Activated T-cell treated with anti-CD3 and anti-CD28 coated beads for 4 hours (primary cell): ENCODE data around the gene DMAC2.
"Not testable (repeated sequence)": the region's sequence is repeated elsewhere in the genome, so short reads cannot be mapped to it uniquely, and the experiment has no call there.

Source experiments
- DNase-seq: peaks from one replicate; pipeline ENCODE4 v3.0.0-alpha.2; 2020

Gene DMAC2

DNA sequence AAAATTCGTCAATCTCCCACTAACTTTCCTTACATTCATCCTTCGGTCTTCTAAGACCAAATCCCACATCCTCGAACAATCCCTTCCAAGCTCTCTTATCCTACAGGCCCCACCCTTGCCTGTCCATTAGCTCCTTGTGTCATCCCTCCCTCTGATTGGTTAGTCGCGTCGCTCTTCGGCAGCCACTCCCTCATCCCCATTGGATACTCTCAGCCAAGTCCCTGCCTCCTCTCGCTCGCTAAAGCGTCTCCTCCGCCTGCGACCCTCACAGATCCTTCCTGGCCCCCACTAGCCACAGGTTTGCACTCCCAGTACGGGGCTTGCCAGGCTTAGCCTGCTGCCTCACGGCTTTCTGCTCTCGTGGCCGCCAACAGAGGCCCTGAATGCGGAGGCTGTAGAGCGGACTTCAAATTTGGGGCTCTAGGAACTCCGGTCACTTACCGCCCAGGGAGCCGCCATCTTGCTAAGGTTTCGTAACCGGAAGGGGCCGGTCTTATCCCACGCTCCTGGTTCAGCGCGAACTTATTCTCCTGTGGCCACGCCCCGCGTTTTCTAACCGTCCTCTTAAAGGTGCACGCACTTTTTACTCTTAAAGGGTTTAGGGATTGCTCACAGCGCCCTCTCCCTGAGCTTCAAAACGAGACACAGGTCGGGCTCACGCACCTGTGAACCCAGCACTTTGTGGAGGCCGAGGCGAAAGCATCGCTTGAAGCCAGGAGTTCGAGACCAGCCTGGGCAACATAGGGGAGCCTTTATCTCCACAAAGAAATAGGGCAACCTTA, at the start of gene DMAC2:
DMAC2 (minus strand) TSS at position 472 of the 782 bp plus-strand sequence; CDS start at position 459, 13 bp downstream.
- DNase-seq = peak; percentile 93

DNA sequence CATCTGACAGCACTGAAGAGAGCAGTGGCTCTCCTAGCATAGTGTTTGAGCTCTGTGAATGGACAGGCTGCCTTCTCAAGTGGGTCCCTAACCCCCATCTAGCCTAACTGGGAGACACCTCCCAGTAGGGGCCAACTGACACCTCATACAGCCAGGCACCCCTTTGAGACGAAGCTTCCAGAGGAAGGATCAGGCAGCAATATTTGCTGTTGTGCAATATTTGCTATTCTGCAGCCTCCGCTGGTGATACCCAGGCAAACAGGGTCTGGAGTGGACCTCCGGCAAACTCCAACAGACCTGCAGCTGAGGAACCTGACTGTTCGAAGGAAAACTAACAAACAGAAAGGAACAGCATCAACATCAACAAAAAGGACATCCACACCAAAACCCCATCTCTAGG, 47.2 kb upstream of the DMAC2 start:
- not testable (repeated sequence) for DNase-seq

DNA sequence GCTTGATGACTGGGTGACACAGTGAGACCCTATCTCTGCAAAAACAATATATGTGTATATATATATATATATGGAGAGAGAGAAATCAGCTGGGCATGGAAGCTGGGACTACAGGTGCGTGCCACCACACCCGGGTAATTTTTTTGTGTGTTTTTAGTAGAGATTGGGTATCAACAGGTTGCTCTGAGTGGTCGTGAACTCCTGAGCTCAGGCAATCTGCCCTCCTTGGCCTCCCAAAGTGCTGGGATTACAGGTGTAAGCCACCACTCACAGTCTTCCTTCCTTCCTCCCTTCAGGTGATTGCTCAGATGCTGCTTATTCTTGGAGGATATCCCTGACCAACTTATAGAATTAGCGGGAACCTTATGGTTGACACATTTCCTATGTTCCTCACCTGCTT, 45.1 kb upstream of the DMAC2 start:
- no peak for DNase-seq

DNA sequence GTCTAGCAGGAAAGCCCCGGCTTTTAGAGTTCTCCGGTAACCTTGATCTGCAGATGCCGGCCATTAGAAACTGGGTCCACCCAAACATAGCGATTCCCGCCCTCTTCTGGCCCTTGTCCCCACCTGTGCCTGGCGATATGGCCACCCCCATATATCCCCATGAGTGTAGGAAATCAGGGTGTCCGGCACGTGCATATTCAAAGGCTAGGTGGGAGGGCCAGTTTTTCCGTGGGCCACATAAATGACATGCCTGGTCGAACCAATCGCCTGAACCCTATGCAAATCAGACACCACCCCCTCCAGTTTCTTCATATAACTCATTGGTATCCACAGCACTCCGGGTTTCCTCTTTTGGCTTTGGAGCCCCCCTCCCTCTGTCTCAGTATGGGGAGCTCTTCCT, 40.6 kb upstream of the DMAC2 start:
- DNase-seq = no peak

DNA sequence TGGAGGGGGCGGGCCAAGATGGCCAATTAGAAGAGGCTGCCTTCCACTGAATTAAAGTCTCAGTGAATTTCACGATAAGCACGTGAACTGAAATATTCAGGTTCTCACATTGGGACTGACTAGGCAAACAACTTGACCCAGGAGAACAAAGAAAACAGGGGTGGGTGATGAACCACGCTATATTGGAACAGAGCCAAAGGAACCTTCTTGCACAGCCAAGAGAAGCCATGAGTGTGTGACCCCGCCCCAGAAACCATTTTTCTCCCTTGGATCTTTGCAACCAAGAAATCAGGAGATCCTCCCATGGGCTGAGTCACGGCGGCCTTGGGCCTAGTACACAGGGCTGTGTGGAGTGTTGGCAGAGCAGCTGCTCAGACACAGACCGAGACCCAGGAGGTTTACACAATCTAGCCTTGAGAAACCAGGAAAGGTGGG, 40.1 kb upstream of the DMAC2 start:
- no peak for DNase-seq

DNA sequence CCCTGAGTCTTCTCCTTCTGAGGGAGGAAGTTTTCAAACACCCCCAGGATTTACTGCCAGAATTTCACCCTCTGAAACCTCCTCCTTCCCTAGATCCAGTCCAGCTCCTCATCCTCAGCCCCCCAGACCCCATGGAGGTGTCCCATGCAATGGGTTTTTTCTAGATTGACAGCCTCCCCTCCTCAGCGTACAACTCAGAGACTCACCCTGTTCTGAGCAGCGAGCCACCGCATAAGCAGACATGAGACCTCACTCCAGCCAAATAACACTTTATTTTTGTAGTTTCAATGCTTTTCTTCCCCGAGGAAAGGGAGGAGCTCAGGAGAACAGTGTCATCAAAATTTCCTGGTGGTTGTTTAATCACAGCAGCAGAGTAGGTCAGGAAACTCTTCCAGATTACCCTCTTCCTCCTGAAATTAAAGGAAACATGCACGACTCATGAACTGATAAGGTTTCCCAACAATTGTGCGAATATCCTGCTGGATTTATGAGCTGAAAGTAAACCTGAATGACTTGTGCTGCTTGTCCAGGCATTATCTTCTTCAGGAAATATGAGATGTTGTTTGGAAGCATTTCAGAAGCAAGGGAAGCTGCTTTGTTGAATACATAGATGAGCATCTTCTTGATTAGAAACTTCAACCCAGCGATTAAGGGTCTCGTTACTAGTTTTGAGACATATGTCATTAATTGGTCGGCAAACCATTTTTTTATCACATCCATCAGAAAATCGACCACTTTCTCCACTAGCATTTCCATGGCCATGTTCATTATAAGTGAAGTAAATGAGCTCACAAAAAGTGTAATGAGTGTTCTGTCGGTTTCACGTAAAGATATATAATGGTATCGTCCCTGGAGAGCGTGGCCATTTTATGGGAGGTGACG, 39.4 kb upstream of the DMAC2 start:
- no peak for DNase-seq

DNA sequence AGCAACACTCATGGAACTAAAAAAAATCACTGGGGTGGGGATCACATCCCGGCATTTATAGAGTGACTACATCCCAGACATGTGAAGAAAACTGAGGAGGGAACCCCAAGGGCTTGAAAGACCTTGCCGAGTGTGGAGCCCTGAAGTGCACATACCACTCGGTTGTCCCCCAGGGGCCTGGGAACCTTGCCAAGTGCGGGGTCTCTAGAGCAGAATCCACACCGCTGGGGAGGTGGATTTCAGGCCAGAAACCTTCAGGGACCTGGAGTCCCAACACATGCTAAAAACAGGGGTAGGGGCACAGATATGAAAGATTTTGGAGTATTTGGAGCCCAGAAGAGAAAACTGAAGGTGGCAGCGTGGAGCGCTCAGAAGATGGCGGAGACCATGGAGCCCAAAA, 38.5 kb upstream of the DMAC2 start:
- DNase-seq = no peak

DNA sequence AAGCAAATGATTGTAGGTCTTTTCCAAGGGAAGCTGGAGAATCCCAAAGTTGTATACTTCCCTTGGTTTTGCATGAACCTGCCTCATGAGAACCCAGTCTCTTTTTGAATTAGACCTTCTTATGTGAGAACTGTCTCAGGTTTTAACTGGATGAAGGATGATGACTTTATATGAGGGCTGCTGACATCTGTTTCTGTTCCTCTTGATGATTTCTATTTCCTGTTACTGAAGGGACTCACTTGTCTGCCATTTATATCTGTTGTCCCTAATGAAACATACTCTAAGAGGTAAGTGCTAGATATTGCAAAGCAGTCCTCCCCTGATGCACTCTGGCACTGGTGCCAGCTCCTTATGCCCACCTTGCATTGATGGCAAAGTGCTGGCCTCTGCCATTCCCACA, 36.9 kb upstream of the DMAC2 start:
- no peak for DNase-seq

DNA sequence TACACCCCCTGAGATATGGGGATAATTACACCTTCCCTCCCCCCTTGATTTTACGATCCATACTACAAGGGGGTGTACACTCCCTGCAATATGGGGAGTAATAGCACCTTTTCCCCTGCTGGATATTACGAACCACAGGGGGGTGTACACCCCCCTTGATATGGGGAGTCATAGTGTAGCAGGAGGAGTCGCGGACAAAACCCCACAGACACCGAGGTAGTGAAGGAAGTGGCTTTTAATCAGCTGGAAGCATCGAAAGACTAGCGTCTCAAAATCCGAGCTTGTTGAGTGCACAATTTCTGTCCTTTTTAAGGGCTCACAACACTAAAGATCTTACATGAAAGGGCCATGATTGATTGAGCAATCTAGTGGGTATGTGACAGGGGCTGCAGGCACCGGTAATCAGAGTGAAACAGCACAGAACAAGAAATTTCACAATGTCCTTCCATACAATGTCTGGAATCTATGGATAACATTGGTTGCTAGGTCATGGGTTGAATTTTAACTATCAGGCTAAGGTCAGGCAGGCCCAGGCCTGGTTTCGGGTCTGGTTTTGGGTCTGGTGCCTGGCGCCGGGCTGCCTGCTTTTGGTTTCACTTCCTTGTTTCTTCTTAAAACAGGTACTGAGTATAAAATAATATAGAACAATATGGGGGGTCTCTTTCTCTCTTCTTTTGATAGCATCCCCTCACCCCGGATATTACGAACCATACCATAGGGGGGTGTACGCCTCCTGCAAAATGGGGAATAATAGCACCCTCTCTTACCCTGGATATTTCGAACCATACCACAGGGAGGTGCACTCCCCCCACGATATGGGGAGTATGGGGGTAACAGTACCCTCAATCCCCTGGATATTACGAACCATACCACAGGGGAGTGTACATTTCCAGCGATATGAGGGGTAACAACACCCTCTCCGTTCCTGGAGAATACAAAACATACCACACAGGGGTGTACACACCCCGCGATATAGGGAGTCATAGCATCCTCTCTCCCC, 23.8 kb upstream of the DMAC2 start:
- DNase-seq = not testable (repeated sequence)

DNA sequence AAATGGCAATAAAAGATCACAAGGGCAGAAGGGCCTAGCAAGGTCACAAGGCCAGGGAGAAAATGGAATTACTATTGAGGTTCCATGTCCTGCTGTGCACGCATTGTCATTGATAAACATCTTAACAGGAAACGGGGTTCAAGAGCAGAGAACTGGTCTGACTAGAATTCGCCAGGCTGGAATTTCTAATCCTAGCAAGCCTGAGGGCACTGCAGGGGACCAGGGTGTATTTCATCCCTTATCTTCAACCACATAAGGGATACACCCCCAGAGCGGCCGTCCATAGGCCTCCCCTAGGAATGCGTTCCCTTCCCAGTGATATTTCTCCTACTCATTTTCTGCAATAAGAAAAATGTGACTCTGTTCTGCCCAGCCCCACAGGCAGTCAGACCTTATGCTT, 22.8 kb upstream of the DMAC2 start:
- no peak for DNase-seq

DNA sequence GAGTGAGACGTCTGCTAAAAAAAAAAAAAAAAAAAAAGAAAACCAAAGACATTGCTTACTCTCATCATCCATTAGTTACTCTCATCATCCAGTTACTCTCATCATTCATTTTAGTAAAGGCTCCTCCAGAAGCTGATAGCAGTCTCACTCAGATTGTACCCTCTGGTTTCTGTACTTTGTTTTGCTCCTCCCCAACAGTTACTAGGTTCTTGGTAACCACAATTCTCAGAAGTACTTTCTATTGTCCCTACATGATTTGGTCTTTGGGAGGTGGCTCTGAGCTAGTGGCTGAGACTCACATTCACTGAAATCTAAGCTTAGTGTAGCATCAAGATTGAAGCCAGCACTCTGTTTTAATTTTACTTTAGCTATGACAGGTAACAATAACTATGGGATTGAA, 17.5 kb upstream of the DMAC2 start:
- DNase-seq = no peak

DNA sequence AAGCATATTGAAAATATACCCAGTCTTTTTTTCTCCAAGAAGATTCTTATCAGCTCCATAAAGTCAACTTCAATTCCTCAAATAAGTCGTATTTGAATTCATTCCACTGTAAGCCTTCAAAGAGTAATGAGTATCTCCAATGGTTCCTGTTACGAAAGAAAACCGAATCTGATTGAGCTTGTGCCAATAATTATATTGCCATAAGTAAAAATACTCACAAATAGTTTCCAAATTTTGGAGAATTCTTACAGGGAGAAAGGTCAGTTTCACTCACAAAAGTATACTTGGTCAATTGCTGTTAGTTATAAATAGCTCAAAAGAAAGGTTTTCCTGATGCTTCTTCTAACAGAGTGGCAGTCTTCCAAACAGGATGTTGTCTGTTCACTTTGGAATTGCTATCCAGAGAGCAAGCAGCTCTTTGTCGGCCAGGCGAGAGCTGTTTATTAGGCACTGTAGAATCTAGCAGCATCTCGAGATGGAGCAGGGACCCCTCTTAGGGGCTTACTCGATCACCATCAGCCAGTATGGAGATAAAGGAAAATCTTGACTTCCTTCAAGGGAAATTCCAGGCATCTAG, 16.7 kb upstream of the DMAC2 start:
- no peak for DNase-seq

DNA sequence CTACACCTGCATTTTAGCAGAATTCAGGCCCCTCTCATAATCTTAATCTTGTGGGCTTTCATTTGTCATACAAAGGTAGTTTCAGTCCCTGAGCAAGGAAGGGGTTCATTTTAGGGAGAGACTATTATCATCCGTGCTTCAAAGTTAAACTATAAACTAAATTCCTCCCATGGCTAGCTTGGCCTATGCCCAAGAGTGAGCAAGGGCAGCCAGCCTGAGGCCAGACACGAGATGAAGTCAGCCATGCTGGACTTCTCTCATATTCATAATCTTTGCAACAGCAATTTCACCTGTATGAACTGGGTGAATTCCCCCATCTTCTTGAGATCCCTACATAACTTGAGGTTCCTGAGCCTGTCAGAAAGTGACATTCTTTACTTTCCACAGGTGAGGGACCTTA, 16.2 kb upstream of the DMAC2 start:
- DNase-seq = no peak

DNA sequence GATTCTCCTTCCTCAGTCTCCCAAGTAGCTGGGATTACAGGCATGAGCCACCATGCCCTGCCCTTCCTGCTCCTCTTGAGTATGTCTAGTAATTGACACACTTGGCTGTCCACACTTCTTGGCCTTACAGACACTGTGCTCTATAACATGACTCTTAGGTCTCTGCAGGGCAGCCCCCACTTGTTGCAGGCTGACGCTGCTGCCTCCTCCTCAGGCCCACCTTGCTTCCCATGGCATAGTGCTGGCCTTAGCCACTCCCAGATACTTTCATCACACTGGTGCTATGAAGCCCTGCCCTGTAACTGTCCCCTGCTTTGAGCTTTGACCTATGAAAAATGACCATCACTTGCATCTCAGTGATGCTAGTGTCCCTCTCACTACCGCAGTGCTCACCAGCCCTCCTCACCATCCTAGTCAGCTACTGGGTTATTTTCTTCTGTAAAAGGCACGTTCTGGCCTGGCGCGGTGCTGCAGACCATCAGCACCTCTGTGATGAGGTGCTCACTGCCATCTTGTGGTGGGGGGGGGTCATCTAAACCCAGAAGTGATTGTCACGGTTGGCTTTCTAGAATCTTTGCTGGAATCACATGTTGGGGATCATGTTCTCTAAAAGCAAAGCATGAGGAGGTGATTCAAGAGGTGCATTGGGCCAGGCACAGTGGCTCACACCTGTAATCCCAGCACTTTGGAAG, 13.0 kb upstream of the DMAC2 start:
- DNase-seq = no peak

DNA sequence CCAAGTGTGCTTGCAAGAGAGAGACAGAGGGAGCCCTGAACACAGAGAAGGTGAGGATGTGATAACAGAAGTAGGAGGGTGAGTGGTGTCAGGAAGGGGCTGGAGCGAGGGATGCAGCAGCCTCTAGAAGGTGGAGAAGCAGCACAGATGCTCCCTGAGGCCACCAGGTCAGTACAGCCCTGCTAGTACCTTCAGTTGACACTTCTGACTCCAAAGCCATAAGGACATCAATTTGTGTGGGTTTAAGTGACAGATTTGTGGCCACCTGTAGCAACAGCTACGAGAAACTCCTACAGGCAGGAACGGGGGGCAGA, 10.1 kb upstream of the DMAC2 start:
- DNase-seq = no peak

DNA sequence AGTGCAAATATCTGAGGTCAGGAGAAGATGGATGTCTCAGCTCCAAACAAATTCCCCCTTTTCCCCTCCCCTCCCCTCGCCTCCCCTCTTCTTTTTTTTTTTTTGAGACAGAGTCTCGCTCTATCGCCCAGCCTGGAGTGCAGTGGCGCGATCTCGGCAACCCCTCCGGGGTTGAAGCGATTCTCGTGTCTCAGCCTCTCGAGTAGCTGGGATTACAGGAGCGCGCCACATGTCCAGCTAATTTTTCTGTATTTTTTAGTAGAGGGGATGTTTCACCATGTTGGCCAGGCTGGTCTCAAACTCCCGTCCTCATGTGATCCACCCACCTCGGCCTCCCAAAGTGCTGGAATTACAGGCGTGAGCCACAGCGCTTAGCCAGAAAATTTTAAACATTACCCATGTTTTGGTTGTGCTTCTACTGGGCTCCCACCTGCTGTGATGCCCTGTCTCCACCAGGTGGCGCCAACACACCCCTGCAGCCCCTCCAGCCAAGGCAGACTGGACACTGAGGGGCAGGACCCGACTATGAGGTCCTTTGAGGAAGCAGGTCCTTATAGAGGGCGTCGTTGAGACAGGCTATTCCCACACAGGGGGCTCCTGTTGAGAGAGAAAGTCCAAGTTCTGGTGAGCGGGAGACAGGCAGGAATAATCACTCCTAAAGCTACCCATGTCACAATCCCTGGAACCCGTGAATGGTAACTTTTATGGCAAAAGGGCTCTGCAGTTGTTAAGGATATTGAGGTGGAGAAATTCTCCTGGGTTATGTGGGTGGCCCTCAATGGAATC, 9.6 kb upstream of the DMAC2 start:
- peak; percentile 63 for DNase-seq

DNA sequence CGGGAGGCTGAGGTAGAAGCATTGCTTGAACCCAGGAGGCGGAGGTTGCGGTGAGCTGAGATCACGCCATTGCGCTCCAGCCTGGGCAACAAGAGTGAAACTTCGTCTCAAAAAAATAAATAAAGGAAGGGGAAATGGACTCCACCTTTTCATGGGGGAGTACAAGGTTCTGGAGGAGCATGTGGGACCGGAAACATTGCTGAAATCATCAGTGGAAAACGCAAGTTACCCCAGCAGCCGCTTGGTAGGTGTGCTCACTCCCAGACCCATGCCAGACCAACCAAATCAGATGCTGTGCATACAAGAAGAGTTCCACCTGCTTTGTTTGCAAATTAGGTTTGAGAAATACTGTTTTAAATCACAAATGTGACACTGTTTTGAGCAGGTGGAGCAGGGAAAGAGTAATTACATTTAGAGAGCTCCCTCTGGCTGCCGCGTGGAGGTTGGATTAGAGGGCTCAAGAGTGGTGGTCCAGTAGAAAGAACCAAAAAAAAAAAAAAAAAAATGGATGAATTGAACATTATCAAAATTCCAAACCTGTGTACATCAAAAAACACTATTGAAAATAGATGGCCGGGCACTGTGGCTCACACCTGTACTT, 8.1 kb upstream of the DMAC2 start:
- DNase-seq = no peak

DNA sequence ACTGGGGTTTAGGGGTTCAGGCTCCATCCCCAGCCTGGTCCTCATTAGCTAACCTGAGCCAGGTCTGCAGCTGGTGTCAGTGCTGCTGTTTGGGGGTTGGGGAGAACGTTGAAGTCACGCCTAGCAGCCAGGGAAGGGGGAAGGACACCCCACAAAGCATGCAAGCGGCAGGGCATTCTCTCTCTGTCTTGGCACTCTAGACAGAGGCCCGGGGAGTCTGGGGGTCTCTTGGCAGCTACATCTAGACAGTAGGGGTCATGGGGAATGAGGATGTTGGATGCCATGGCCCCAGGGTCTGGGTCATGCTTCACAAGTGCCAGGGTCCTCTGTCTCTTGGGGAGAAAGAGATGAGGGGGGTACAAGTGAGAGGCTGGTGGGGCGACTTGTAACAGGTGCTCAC, 5.9 kb upstream of the DMAC2 start:
- DNase-seq = no peak

DNA sequence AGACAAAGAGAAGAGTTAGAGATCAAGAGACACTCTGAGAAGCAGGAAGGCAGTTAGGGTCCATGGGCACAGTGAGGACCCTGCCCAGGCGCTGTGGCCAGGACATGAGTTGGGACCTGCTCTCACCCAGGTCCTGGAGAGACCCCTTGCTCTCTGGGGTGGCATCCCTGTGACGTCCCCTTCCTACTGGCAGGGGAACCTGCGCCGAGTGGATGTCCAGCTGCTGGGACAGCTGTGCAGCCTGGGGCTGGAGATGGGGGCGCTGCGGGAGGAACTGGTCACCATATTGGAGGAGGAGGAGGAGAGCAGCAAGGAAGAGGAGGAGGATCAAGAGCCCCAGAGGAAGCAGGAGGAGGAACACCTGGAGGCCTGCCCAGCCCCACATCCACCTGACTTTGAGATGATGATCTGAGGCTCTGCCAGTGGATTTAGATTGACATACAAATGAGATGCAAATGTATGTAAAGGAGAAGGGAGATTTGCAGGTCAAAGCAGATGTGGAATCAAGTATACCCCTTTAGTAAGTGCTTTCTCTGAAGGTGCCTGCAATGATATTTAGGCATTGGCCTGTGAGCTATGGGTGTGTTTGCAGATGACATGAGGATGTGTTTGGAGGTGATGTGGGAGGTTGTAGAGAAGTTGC, 4.2 kb upstream of the DMAC2 start:
- no peak for DNase-seq
